AG08396 (cell line): Measurements from ENCODE around the gene ABLIM2.

Experiments
- DNase-seq: peaks from one replicate; pipeline ENCODE4 v3.0.0; 2012; ENCODE audit warnings: low spot score, mixed read lengths

ABLIM2 gene

DNA sequence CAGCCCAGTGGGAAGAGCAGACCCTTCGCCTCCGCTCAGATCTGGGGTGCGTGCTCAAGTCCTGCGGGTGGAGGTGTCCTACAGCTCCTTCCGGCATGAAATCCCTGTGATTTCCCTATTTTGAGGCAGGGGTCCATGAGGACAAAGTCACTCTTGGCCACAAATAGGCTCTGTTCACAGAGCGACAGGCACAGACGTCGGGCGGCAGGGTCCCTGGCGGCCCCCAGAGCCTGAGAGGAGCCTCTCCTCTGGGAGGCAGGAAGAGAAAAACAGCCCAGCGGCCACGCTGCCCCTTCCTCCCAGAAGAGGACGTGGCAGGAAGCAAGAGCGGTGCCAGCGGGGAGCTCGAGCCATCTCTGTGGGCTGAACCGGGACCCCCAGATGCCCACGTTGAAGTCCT lies 38.7 kb downstream of the ABLIM2 start:
- DNase-seq: no peak

DNA sequence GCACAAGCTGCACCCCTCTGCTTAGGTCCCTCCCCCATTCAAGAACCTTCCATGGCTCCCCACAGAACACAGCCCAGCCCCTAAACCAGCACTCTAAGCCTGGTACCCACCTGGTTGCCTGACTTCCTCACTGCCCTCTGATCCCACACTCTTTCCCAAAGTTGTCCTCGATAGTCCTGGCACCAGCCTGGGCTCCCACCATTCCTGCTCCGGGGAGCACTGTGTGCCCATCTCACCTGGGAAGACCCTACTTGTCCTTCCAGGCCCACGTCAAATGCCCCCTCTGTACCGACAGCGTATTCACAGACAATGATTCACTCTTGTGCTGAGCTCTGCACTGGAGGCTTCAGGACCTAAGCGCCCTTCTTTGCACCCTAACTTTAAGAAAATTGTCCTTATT lies 40.1 kb downstream of the ABLIM2 start:
- DNase-seq: no peak

DNA sequence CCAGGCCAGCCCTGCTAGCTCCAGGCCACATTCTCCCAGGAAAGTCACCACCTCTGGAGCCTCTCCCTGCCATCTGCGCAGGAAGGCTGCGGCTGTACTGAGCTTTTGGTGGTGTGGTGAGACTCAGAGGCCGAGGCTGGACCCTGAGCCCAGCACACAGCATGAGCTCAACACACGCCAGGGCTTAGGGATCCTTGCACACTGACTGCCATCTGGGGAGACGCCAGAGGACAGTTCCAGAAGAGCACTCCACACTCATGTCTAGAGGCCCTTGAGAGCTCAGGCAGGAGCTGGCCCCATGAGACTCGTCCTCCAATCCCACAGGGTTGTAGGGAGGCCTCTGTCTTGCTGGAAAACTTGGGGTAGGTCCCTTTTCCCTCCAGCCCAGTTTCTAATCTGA lies 40.6 kb downstream of the ABLIM2 start:
- DNase-seq: no peak

DNA sequence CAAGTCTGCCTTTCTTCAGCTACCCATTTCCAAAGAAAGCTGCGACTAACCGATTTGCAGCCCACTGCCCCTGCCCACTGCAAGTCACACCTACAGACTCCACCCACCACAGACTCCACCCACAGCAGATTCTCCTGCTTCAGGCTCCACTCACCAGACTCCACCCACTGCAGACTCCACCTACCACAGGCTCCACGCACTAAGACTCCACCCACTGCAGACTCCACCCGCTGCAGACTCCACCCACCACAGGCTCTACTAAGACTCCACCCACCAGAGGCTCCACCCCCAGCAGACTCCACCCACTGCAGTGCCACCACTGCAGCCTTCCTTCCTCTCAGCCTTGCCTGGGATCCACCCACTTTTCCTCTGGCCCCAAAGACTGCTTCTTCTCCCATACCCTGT lies 41.3 kb downstream of the ABLIM2 start:
- peak; percentile 70 for DNase-seq

DNA sequence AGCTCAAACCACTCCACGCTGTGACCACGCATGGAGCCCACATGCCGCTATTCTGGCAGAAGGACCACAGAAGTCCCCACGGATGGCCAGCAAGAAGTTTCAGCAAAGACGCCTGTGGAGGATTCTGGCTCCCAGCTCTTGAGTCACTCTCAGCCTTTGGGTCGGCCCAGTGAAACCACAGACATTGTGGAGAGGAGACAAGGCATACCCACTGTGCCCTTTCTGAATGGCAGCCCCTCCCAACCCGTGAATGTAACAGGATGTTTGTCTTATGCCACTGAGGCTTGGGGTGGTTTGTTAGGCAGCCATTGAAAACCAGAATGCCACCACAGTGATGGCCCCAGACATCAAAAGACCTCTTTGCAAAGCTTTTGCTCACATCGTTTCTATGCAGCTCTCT lies 42.7 kb downstream of the ABLIM2 start:
- no peak for DNase-seq

DNA sequence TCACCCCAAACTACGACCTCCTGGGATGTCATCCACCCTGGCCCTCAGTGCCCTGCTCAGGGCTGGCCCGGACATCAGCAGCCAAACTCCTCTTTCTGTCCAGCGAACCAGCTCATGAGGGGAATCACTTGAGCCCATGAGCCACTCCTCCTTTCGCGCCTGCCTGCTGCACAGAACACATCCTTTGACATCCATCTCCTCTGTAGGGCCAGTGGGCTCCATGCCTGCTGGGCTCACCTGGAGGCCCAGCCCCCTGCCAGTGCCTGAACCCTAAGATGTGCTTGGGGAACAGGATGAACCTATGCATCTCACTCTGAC lies 43.5 kb downstream of the ABLIM2 start:
- DNase-seq: no peak

DNA sequence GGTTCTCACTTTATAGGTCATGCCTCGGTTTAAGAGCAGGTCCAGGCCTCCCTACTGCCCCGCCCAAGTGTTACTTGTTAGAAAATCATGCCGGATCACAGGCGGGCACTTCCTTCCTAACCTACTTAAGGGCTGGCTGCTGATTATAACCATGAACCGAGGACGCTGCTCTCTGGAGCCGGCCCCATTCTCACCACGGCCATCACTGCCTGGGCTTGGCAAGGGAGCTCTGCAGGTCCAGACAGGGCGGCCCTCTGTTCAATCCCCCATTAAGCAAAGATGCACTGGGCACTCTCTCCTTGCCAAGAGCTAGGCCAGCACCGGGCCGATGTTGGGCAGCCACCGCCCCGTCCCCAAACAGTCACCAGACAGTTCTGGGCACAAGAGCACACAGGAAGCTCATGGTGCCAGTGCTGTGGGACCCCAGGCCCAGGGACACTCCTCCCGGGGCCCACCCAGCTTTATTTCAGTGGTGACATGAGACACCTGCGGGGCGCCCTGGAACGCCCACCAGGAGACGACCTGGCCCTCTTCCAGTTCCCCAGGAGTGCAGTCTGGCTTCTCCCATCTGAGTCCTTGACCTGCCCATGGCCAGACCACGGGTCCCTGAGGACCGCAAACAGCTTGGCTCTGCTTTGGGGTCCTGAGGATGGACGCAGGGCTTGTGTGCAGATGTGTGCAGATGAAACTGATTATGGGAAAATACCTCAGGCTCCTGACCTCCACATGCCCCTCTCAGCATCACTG lies 44.0 kb downstream of the ABLIM2 start:
- DNase-seq: no peak

DNA sequence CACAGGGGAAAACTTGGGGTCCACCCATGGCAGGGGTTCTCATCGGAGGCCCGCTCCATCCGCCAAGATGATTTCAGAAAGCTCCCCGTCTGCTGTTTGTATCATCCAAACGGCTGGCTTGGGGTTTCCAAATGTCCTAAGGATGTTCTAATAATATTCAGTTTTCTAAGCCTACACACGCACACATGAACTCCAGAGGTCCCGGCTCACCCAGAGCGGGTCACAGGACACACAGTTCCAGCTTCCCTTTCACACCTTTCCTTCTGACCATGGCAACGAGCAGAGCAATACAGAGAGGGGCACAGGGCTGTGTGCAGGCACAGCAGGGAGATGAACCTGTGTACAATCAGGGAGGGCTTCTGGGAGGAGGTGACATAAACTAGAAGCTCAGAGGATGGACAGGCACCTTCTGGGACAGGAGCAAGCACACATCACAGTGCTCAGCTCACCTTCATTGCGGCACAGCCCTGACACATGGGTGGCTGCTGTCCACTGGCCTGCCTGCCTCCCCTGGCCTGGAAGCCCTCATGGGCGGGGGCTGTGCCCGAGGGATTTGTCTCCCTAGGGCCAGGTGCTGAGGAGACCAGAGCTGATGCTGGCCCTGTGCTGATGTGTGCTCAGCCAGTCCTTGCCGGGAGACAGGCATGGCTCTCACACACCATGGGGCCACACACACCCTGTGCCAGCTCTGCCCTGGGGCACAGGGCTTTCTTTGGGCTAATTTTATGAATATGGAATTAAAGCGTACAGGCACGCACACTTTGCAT lies 44.8 kb downstream of the ABLIM2 start:
- DNase-seq: no peak

DNA sequence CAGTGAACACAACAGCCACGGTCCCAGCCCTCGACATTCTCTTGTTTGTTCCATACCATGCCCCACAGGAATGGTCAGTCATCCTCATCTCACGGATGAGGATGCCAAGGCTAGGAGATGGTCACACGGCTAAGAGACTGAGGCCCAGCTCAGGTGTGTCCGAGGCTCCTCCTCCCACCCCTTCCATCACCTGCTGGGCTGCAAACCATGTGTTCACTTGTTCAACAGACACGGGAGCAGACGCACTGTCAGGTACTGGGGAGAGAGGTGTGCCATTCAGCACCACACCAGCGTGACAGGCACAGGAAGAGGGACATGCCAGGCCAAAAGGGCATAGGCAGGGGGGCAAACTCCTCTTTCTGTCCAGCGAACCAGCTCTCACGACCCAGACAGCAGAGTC lies 45.9 kb downstream of the ABLIM2 start:
- no peak for DNase-seq

DNA sequence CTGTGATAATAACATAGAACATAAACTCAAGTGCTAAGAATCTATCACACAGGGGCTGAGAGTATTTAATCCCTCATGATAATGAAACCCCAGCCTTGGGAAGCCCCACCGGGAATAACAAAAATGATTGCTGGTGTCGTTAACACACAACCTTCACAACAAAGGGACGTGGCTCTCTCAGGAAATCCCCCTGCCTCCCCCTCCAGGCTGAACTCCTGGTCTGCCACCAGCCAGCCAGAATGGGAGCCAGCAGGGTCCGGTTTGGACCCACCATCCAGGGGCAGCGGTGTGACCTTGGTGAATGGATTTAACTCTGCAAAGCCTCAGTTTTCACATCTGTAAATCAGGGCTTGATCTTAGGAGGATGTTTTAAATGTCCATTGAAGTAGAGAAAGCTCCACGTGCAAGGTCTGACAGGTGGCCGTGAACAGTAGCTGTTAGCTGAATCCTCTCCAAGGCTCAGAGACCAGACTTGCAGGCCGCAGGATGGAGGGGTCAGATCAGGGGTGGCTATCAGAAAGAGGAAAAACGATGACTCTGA lies 46.5 kb downstream of the ABLIM2 start:
- DNase-seq: no peak

DNA sequence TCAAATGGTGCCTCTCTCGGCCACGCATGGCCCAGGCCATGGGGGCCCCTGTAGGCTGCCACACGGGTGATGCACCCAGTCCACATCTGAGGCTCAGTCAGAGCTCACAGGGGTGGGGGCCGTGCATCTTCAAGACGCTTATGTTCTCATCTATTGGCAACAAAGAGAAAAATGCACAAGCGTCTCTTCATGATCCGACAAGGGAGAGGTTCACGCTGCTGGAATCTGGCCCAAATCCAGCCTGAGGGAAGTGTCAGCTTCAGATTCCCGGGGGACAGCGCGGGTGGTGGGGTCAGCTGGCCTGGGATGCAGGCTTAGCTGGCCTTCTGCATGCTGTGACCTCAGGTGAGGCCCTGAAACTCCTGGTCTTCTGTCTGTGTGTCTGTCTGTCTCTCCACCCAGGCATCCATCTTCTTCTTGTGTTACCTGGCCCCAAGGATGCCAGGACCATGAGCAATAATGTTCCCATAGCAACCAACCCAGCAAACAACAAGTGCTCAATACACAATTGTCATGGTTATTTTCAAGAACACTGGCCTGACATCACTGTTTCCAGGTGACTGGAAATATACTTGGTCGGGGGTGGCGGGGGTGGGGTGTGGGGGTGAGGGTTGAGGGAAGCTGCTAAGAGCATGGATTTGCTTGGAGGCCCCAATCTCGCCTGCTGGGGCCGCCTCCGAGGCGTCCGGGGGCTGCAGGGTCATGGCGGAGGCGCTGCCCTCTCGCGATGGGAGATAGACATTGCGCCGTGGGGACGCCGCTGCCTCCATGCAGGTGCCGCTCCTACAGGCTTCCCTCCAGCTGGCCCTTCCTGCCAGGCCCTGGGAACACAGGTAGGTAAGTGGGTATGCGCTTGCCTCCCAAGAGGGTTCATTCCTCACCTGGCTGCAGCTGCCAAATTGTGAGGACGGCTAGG lies 48.3 kb downstream of the ABLIM2 start:
- DNase-seq: no peak

DNA sequence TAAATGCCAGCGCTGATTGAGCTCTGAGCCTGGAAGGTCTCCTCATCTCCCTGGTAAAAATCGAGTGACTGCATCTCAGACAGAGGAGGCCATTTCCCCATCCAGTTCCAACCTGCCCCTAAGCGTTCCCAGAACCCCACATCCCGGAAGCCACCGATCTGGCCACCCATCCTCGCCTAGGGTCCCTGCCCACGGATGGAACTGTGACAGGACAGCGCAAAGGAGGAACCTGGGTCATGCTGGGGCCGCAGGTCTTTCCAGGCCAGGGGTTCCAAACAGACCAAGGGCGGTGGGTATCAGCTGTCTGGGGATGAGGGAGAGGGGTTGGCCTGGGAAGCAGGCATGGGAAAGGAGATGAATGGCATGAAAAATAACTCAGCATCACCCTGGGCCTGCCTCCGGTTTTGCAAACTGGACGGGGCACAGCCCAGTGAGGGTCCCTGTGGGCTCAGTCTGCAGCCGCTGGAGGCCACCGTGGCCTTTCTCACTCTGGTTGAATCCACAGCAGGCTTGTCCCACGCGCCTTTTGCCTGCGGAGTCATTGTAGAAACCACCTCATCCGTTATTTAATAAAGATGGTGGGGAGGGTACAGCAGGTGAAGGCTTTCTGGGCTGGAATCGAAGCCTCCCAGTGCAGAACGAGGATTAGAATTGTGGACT lies 49.1 kb downstream of the ABLIM2 start:
- no peak for DNase-seq

DNA sequence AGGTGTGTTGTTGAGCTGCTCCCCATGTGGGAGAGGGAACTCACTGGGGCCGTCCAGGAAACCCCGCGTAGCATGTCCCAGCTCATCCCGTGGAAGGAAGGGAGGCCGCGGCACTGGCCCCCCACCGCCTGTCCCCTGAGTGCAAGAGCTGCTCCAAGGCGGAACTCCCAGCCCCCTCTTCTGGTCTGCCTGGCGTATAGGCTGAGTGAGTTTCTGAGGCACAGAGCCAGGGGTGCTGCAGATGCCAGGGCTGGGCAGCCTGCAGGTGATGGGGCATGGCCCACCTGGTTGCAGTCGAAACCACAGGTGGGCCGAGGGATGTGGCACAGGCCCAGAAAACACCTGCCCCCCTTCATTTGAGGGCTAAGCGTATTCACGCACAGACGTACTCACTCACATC lies 49.6 kb downstream of the ABLIM2 start:
- no peak for DNase-seq

DNA sequence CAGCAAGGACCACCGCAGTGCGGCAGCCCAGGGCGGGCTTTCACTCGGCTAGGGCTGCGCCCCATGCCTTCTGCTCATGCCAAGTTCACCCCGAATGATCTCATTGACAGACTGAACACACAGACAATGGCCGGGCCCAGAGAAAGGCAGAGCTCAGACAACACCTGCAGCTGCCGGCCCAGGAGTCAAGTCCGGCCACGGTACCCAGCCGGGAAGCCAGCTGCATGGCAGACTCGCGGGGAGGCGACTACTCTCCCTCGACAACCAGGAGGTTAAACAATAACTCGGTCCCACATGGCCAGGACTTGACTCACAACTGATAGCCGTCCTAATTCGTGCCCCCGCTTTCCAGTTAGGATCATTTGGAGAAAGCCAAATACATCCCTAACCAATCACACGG lies 50.4 kb downstream of the ABLIM2 start:
- no peak for DNase-seq

DNA sequence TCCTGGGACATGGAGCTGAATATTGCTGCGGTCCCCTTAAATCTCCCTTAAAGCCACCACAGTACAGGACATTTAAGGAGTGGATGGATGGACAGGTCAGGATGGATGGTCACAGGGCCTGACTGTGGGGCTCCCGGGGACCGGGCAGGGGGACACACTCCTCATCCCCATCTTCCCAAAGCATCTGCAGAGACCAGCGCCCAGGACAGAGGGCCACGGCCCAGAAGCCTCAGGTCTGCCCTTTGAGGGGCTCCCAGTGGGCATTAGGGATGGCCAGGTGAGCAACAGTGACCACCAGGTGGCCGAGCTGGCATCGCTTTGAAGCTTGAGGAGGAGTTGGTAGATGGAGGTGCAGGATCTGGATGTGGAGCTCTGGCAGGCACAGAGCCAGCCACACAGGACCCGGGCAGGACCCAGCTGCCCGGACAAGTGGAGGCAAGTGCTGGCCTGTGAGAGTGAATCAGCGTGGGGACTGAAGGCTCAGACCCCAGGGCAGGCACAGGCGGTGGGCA lies 51.4 kb downstream of the ABLIM2 start:
- no peak for DNase-seq

DNA sequence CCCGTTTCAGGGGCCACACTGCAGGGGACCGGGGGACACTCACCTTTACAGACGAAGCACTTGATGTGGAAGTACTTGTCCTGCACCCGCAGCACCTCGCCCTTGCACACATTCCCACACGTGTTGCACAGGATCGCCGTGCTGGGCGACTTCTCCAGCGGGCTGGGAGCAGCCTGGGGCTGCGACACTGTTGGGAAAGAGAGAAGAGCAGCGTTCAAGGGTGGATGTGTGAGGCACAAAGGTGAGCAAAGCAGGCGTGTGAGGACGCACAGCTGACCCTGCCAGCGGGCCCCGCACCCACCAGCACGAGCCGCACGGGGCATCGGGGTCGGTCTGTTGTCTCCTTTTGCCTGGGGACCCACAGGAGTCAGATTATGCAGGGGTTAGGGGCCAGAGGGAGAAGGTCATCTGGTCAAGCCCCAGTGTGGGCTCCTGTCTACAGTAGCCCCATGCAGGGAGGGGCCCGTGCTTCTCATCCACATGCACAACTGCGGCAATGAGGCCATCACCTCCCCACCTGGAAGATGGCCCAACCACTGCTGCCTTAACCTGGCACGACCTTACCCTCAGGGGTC lies 52.1 kb downstream of the ABLIM2 start:
- DNase-seq: no peak

DNA sequence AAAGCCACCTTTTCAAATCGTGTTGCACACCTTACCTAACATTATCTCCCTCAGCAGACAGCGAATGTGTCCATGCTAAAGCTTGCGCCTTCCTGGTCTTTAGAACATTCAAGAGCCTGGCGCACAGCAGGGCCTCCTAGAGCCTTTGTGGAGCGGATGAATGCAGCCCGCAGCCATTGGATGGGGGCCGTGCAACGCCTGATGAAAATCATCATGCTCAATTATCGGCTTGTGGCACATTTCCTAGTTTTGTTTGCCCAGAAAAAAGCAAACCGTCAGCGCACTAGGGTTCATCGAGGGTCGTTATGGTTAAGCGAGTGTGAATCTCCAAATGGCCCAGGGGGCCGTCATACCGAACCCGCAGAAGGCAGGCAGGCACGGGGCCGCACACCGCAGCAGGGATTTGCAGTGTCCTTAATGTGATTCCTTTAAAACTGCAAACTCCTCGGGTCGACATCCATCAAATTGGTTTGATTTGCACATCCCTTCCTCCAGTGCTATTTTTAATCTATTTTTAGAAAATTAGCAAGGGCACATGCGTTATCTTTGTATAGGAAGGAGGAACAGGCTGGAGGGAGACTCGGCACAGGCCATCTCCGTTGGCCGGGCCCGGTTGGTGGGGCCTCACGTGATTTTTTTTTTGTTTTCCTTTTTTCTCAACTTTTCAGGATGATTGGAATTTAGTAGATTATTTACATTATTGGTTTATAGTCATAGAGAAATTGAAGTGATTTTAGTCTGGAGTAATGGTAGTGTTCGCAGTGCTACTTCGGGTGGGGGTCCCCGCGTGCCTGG lies 53.1 kb downstream of the ABLIM2 start:
- no peak for DNase-seq

DNA sequence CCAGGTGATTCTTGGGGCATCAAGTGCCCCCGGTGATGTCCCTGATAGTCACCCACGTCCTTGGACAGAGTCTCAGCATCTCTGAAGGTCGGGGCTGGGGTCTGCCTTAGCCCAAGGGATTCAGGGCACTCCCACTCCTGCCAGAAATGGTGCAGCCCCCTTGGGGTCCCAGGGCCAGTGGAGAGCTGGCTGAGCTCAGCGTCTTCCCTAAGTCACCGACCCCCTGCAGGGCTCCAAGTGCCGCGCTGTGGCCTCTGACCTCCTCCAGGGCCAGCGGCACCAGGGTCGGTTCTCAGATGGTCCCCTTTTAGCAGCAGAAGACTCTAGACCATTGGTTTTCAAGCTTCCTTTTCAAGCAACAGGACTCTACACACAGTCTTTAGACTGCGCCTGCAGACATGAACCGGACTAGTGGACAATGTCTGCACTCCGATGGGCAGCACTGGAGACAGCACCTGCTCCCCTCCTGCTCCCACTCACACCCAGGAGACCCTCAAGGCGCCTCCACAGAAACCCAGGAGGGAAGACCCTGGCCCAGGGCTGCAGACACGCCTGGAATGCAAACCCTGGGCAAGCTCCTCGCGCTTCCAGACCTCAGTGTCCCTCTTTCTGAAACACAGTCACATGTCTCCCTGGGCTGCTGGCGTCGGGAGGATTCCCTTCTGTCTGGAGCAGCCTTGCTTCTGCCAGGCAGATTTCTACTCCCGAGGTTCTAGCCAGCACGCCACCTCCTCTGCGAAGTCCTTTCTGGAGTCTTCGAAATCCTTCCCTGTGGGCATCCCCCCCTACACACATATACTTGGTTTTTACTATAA lies 53.9 kb downstream of the ABLIM2 start:
- DNase-seq: no peak
